ENCODE results near the gene CBX5. TPM values are rescaled to one million over a fixed set of nuclear protein-coding genes. Genes with fewer than 3 reads are reported as not detected.
"Not testable (repeated sequence)": the region's sequence is repeated elsewhere in the genome, so short reads cannot be mapped to it uniquely, and the experiment has no call there.

Gene CBX5
- total RNA-seq, 1 donor from 2014 or later: 67.3 TPM

GRCh38 chr12:54195737-54196347, 84.1 kb downstream of the CBX5 start:
- DNase-seq (ENCODE audit: low read depth): no peak
- no peak for TF ChIP-seq CTCF (conservative IDR thresholded peaks at IDR 0.05; ENCODE audit: low read depth, low read length)
- H3K4me3 ChIP-seq (ENCODE audit: low read depth, low read length): no peak overlapping the region

GRCh38 chr12:54195080-54195736, 84.7 kb downstream of the CBX5 start:
- no peak for TF ChIP-seq CTCF (conservative IDR thresholded peaks at IDR 0.05; ENCODE audit: low read depth, low read length)
- no peak for DNase-seq (ENCODE audit: low read depth)
- no peak overlapping the region for H3K4me3 ChIP-seq (ENCODE audit: low read depth, low read length)

GRCh38 chr12:54194611-54195010, 85.3 kb downstream of the CBX5 start:
- not testable (repeated sequence) for DNase-seq (ENCODE audit: low read depth); H3K4me3 ChIP-seq (ENCODE audit: low read depth, low read length)

- TF ChIP-seq CTCF (conservative IDR thresholded peaks at IDR 0.05; ENCODE audit: low read depth, low read length): no peak
- DNase-seq (ENCODE audit: low read depth): no peak
- H3K4me3 ChIP-seq (ENCODE audit: low read depth, low read length): no peak overlapping the region
Measured at GRCh38 chr12:54193434-54193833, 86.5 kb downstream of the CBX5 start.

GRCh38 chr12:54191550-54192022, 88.3 kb downstream of the CBX5 start:
- TF ChIP-seq CTCF (conservative IDR thresholded peaks at IDR 0.05; ENCODE audit: low read depth, low read length): peak; percentile 89
- no peak overlapping the region for H3K4me3 ChIP-seq (ENCODE audit: low read depth, low read length)
- DNase-seq (ENCODE audit: low read depth): no peak

GRCh38 chr12:54191126-54191525, 88.8 kb downstream of the CBX5 start:
- TF ChIP-seq CTCF (conservative IDR thresholded peaks at IDR 0.05; ENCODE audit: low read depth, low read length): no peak
- no peak for DNase-seq (ENCODE audit: low read depth)
- no peak overlapping the region for H3K4me3 ChIP-seq (ENCODE audit: low read depth, low read length)

- peak overlapping the region; percentile 90 for H3K4me3 ChIP-seq (ENCODE audit: low read depth, low read length)
- DNase-seq (ENCODE audit: low read depth): no peak
- no peak for TF ChIP-seq CTCF (conservative IDR thresholded peaks at IDR 0.05; ENCODE audit: low read depth, low read length)
Measured at GRCh38 chr12:54189198-54189539, 90.8 kb downstream of the CBX5 start.

Measured in epithelial cell of proximal tubule (primary cell).